IMR-90 (cell line): ENCODE measurements around the gene CIITA. TPM values are rescaled to one million over a fixed set of nuclear protein-coding genes. Genes with fewer than 3 reads are reported as not detected.

Experiments used
- ATAC-seq: fragments of 200-7000 bp; cut with Tn5 transposase; 2 replicates; pipeline ENCODE4 v1.9.1; 2020; ENCODE audit warnings: low read depth, mild to moderate bottlenecking, moderate library complexity
- BruUV-seq: library from RNA; stranded (reverse); fragments of 400-500 nt; replicated peaks from 2 replicates; lab custom pipeline; 2021; lab: Mats Ljungman, UMichigan
- CTCF ChIA-PET: fragments of 300-600 bp; formaldehyde crosslinking; extraction: SDS; loops from one replicate; lab custom pipeline; 2021; ENCODE audit warnings: antibody characterized with exemption; lab: Yijun Ruan, JAX
- POLR2A ChIA-PET: fragments of 300-600 bp; sonication (Branson Sonifier 250); formaldehyde crosslinking; loops from one replicate; lab custom pipeline; 2022; ENCODE audit warnings: antibody characterized with exemption; ENCODE audit not compliant: unreplicated experiment; lab: Charles Lee
- DNase-seq: peaks from one replicate; pipeline ENCODE4 v3.0.0; 2013
- H2AFZ ChIP-seq: replicated peaks from 2 replicates; pipeline ENCODE3; 2013; ENCODE audit warnings: low read length, mild to moderate bottlenecking; ENCODE audit not compliant: poor library complexity
- H2AK5ac ChIP-seq: 2 replicates; pipeline ENCODE4 v1.6.1; 2013; ENCODE audit warnings: low read depth, low read length, inconsistent platforms
- H2AK9ac ChIP-seq: replicated peaks from 2 replicates; pipeline ENCODE3; 2013; ENCODE audit warnings: mild to moderate bottlenecking, low read depth, low read length, moderate library complexity; ENCODE audit not compliant: poor library complexity
- H2BK120ac ChIP-seq: 2 replicates; pipeline ENCODE4 v1.6.1; 2013; ENCODE audit warnings: low read depth, low read length, inconsistent platforms
- H2BK15ac ChIP-seq: 3 replicates; pipeline ENCODE4 v1.6.1; 2013; ENCODE audit warnings: low read depth, low read length, inconsistent platforms
- H2BK20ac ChIP-seq: 2 replicates; pipeline ENCODE4 v1.6.1; 2013; ENCODE audit warnings: low read depth, mild to moderate bottlenecking, inconsistent platforms, low read length, moderate library complexity
- H2BK5ac ChIP-seq: 2 replicates; pipeline ENCODE4 v1.6.1; 2013; ENCODE audit warnings: mild to moderate bottlenecking, low read depth, low read length, inconsistent platforms; ENCODE audit not compliant: poor library complexity, severe bottlenecking
- H3K14ac ChIP-seq: replicated peaks from 2 replicates; pipeline ENCODE4 v1.6.1; 2013; ENCODE audit warnings: low read depth, low read length, inconsistent platforms
- H3K18ac ChIP-seq: 2 replicates; pipeline ENCODE4 v1.6.1; 2013; ENCODE audit warnings: low read depth, low read length, control low read depth
- H3K23ac ChIP-seq: 2 replicates; pipeline ENCODE4 v1.6.1; 2013; ENCODE audit warnings: low read depth, low read length, inconsistent platforms
- H3K27ac ChIP-seq: 2 replicates; pipeline ENCODE4 v1.5.1; 2013; ENCODE audit warnings: mild to moderate bottlenecking, control low read depth, low read length; ENCODE audit not compliant: insufficient read depth
- H3K27me3 ChIP-seq: 2 replicates; pipeline ENCODE4 v1.6.1; 2013; ENCODE audit warnings: low read length; ENCODE audit not compliant: control insufficient read depth, insufficient read depth
- H3K36me3 ChIP-seq: 2 replicates; pipeline ENCODE4 v1.6.1; 2013; ENCODE audit warnings: low read length, mixed read lengths; ENCODE audit not compliant: control insufficient read depth, insufficient read depth
- H3K4ac ChIP-seq: 2 replicates; pipeline ENCODE4 v1.6.1; 2013; ENCODE audit warnings: low read depth, low read length, inconsistent platforms
- H3K4me1 ChIP-seq: 2 replicates; pipeline ENCODE4 v1.6.1; 2013; ENCODE audit warnings: low read length, mixed read lengths; ENCODE audit not compliant: control insufficient read depth, insufficient read depth
- H3K4me2 ChIP-seq: 2 replicates; pipeline ENCODE4 v1.6.1; 2013; ENCODE audit warnings: low read depth, mild to moderate bottlenecking, control low read depth, low read length, moderate library complexity
- H3K4me3 ChIP-seq: 2 replicates; pipeline ENCODE4 v1.5.1; 2013; ENCODE audit warnings: low read depth, mild to moderate bottlenecking, control low read depth, low read length, moderate library complexity; ENCODE audit not compliant: insufficient read depth
- H3K56ac ChIP-seq: 2 replicates; pipeline ENCODE4 v1.6.1; 2013; ENCODE audit warnings: low read length, inconsistent platforms; ENCODE audit not compliant: insufficient read depth; ENCODE audit errors: extremely low read depth
- H3K79me1 ChIP-seq, 2 experiments: 2 replicates each; pipeline ENCODE4 v1.6.1; 2013; ENCODE audit warnings: low read length in 2 of 2, inconsistent platforms in 1 of 2, low read depth in 1 of 2
- H3K9ac ChIP-seq: 2 replicates; pipeline ENCODE4 v1.6.1; 2013; ENCODE audit warnings: low read depth, low read length, control low read depth
- H3K9me1 ChIP-seq: 2 replicates; pipeline ENCODE4 v1.6.1; 2013; ENCODE audit warnings: low read length, inconsistent platforms; ENCODE audit not compliant: insufficient read depth
- H3K9me3 ChIP-seq: 2 replicates; pipeline ENCODE4 v1.6.1; 2013; ENCODE audit warnings: low read length; ENCODE audit not compliant: control insufficient read depth, insufficient read depth
- H4K20me1 ChIP-seq: 2 replicates; pipeline ENCODE4 v1.6.1; 2013; ENCODE audit warnings: low read length, inconsistent platforms; ENCODE audit not compliant: insufficient read depth
- H4K5ac ChIP-seq: 2 replicates; pipeline ENCODE4 v1.6.1; 2013; ENCODE audit warnings: mild to moderate bottlenecking, low read depth, low read length, control low read depth
- H4K8ac ChIP-seq, 2 experiments: 2 replicates each; pipeline ENCODE4 v1.6.1; 2013; ENCODE audit warnings: low read depth in 2 of 2, low read length in 2 of 2, control low read depth in 1 of 2, inconsistent platforms in 1 of 2
- H4K91ac ChIP-seq: 2 replicates; pipeline ENCODE4 v1.6.1; 2013; ENCODE audit warnings: low read depth, low read length, inconsistent platforms; ENCODE audit not compliant: insufficient read depth
- BHLHE40 ChIP-seq: fragments of 150-350 bp; IDR thresholded peaks from 2 replicates; pipeline ENCODE4 v1.6.1; 2016; ENCODE audit warnings: mild to moderate bottlenecking, low read depth, low read length
- CEBPB ChIP-seq: IDR thresholded peaks from 2 replicates; pipeline ENCODE4 v1.6.1; 2012; ENCODE audit warnings: low read depth, low read length, improper control_type of control experiment
- CHD1 ChIP-seq: IDR thresholded peaks from 2 replicates; pipeline ENCODE4 v1.6.1; 2012; ENCODE audit warnings: low read depth, low read length, improper control_type of control experiment
- CTCF ChIP-seq: conservative IDR thresholded peaks from 2 replicates; pipeline ENCODE4 v1.5.1; 2012; ENCODE audit warnings: mild to moderate bottlenecking, low read depth, low read length, improper control_type of control experiment
- ELK1 ChIP-seq: fragments of 150-350 bp; IDR thresholded peaks from 2 replicates; pipeline ENCODE4 v1.6.1; 2016; ENCODE audit warnings: low read depth, mild to moderate bottlenecking, low read length, moderate library complexity, borderline replicate concordance
- FOS ChIP-seq: fragments of 150-350 bp; IDR thresholded peaks from 2 replicates; pipeline ENCODE4 v1.6.1; 2016; ENCODE audit warnings: low read depth, low read length
- MAFK ChIP-seq: IDR thresholded peaks from 2 replicates; pipeline ENCODE4 v1.6.1; 2012; ENCODE audit warnings: low read depth, low read length, improper control_type of control experiment
- MXI1 ChIP-seq: IDR thresholded peaks from 2 replicates; pipeline ENCODE4 v1.6.1; 2012; ENCODE audit warnings: low read depth, mild to moderate bottlenecking, low read length, moderate library complexity, borderline replicate concordance
- NFE2L2 ChIP-seq: fragments of 150-350 bp; IDR thresholded peaks from 2 replicates; pipeline ENCODE4 v1.6.1; 2016; ENCODE audit warnings: low read depth, mild to moderate bottlenecking, low read length
- POLR2A ChIP-seq: IDR thresholded peaks from 2 replicates; pipeline ENCODE4 v1.6.1; 2012; ENCODE audit warnings: mild to moderate bottlenecking, low read depth, low read length
- RAD21 ChIP-seq: IDR thresholded peaks from 2 replicates; pipeline ENCODE4 v1.6.1; 2012; ENCODE audit warnings: low read length, improper control_type of control experiment
- RCOR1 ChIP-seq: IDR thresholded peaks from 2 replicates; pipeline ENCODE4 v1.6.1; 2012; ENCODE audit warnings: mild to moderate bottlenecking, low read length, improper control_type of control experiment; ENCODE audit not compliant: insufficient replicate concordance
- RFX5 ChIP-seq: IDR thresholded peaks from 2 replicates; pipeline ENCODE4 v1.8.0; 2012; ENCODE audit warnings: low read depth, mild to moderate bottlenecking, low read length, moderate library complexity
- SMC3 ChIP-seq: fragments of 150-350 bp; IDR thresholded peaks from 2 replicates; pipeline ENCODE4 v1.6.1; 2016; ENCODE audit warnings: low read depth, mild to moderate bottlenecking, antibody characterized with exemption, low read length, moderate library complexity
- WGBS, 2 experiments: methylation state at CpG; one replicate each; pipeline versions ENCODE4 v1.1.5 to v1.1.7; 2013; ENCODE audit warnings: missing lambda C conversion rate in 2 of 2; ENCODE audit not compliant: insufficient read length in 1 of 2; ENCODE audit errors: extremely low coverage in 2 of 2; 5-methylcytosine and 5-hydroxymethylcytosine counted together
- dilution Hi-C: fragments of 300-500 bp; cut with HindIII; formaldehyde crosslinking; loops from one replicate; pipeline ENCODE4 v1.14.3; 2018; ENCODE audit warnings: low sequenced_read_pairs; ENCODE audit not compliant: unreplicated experiment
- in situ Hi-C: fragments of 300-500 bp; cut with MboI; formaldehyde crosslinking; loops from 3 replicates; pipeline ENCODE4 v1.14.3; 2019; ENCODE audit warnings: low sequenced_read_pairs, inconsistent platforms, mixed read lengths
- intact Hi-C: fragments of 100-400 bp; cut with micrococcal nuclease; formaldehyde crosslinking; loops from 2 replicates; pipeline ENCODE4 v1.10.0; 2022
- polyA plus RNA-seq, 3 experiments: library from polyadenylated mRNA; depleted of rRNA; stranded (reverse); fragments of >200 nt; gene quantifications; 2 replicates each; pipeline ENCODE4 v1.2.3, GENCODE V29; 2012; ENCODE audit warnings: low replicate concordance in 1 of 3
- total RNA-seq: library from RNA; depleted of rRNA; stranded (reverse); fragments of >200 nt; gene quantifications from 2 replicates; pipeline ENCODE4 v1.2.3, GENCODE V29; 2012
- TF ChIP-seq, protein P1 (sequence below): fragments of 150-350 bp; IDR thresholded peaks from 2 replicates; pipeline ENCODE4 v1.6.1; 2017; ENCODE audit warnings: mild to moderate bottlenecking, antibody characterized with exemption, low read length, low read depth

CIITA gene
- total and polyA plus RNA-seq, 2 of the 4 experiments (the other 2 are of a cell fraction): 0.10 TPM; not detected in 1

GRCh38 chr16:10831894-10832886, 44.8 kb upstream of the CIITA start:
- in situ Hi-C loops: no loop called here
- Histone ChIP-seq H2AK9ac (no peak overlapping the region), H3K18ac (no peak overlapping the region), H3K56ac (no peak overlapping the region), H3K23ac (no peak overlapping the region), H3K14ac (no peak overlapping the region), H3K4me3 (no peak overlapping the region), H2BK15ac (no peak overlapping the region), H2BK5ac (no peak overlapping the region), H3K9ac (no peak overlapping the region), H2AK5ac (no peak overlapping the region), H4K5ac (no peak overlapping the region), H4K8ac (no peak overlapping the region), H3K27me3 (peaks cover 9% of the 10 kb centered on the region), H4K20me1 (no peaks in the 10 kb centered on the region), H3K4me1 (peaks cover 13% of the 10 kb centered on the region; the same call in 1 of the 2 replicates), H2BK120ac (no peak overlapping the region), H3K4ac (no peak overlapping the region), H3K9me1 (no peaks in the 10 kb centered on the region), H3K36me3 (no peaks in the 10 kb centered on the region), H4K91ac (no peak overlapping the region), H3K9me3 (no peaks in the 10 kb centered on the region), H3K79me1 (no peaks in the 10 kb centered on the region), H3K27ac (no peak overlapping the region), H3K4me2 (no peak overlapping the region), H2AFZ (no peak overlapping the region), H2BK20ac (no peak overlapping the region)
- ChIA-PET CTCF (no interaction called here), POLR2A (no interaction called here)
- no TSS peak for BruUV-seq
- WGBS, 2 experiments: 80% methylated on average over 2 of the region's 10 CpGs; no CpG with 5 or more reads in 1 of the 2 experiments
- no peak for ATAC-seq
- intact Hi-C loops: no loop called here
- TF ChIP-seq POLR2A (no peak), MXI1 (no peak), CTCF (no peak), MAFK (no peak), RCOR1 (no peak), CEBPB (no peak), SMC3 (no peak), RAD21 (no peak), BHLHE40 (no peak), RFX5 (no peak), ELK1 (no peak), FOS (no peak), NFE2L2 (no peak), CHD1 (no peak)
- TF ChIP-seq, protein P1, sequence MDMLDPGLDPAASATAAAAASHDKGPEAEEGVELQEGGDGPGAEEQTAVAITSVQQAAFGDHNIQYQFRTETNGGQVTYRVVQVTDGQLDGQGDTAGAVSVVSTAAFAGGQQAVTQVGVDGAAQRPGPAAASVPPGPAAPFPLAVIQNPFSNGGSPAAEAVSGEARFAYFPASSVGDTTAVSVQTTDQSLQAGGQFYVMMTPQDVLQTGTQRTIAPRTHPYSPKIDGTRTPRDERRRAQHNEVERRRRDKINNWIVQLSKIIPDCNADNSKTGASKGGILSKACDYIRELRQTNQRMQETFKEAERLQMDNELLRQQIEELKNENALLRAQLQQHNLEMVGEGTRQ: no peak
- dilution Hi-C loops: no loop called here
- DNase-seq: no peak
